NCI-H226 (cell line): ENCODE results near the gene FUT6.

ENCODE experiments used
- DNase-seq: peaks from one replicate; pipeline ENCODE4 v3.0.0-alpha.2; 2015

Gene FUT6

DNA sequence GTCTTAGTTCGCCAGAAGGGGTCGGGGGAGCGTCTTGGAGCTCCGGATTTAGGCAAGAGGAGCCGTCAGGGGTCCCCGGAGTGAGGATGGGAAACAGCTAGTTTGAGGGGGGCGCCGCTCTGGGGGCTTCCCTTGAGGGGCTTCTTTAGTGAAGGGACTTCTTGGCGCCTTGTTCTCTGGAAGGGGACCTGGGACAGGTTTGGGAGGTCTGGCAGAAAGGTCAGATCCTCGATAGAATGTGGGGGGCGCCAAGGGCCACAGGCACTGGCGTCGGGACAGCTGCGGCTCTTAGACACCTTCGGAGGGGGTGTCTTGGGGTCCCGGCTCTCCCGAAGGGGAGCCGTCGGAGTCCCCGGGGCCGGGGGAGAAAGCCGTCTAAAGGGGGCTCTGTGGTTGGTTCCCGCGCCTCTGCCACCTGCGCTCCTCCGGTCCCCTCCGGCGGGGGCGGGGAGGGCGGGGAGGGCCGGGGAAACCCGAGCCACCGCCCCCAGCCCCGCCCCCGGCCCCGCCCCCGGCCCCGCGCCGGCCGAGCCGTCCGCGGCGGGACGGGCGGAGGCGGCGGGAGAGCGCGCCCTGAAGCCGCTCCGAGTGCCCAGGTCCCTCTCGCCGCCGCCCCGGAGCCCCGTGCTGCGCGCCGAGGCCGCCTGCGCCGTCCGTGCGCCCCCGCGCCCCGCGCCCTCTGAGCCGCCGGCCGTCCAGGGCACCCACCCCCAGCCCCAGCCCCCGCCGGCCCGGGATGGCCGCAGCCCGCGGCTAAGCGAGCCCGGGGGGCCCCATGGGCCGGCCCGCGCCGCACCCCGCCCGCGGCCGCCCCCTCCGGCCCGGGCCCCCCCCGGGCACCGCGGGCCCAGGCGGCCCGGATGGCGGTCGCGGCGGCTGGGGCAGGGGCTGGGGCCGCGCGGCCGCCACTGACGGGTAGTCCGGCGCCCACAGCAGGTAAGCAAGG lies 34.7 kb downstream of the FUT6 start, which contains the start of gene NRTN:
Gene NRTN (plus strand): TSS at position 552 of the 946 bp plus-strand sequence. CDS start 19,099 bp downstream, outside the sequence.
- DNase-seq, result no peak

- peak; percentile 76 for DNase-seq
These were observed 35.6 kb downstream of the FUT6 start for GRCh38 chr19:5803752-5804515.

- DNase-seq, result no peak
These were observed 36.1 kb downstream of the FUT6 start for GRCh38 chr19:5803441-5803751.

GRCh38 chr19:5801796-5802619 lies 37.5 kb downstream of the FUT6 start:
- DNase-seq, result no peak

DNA sequence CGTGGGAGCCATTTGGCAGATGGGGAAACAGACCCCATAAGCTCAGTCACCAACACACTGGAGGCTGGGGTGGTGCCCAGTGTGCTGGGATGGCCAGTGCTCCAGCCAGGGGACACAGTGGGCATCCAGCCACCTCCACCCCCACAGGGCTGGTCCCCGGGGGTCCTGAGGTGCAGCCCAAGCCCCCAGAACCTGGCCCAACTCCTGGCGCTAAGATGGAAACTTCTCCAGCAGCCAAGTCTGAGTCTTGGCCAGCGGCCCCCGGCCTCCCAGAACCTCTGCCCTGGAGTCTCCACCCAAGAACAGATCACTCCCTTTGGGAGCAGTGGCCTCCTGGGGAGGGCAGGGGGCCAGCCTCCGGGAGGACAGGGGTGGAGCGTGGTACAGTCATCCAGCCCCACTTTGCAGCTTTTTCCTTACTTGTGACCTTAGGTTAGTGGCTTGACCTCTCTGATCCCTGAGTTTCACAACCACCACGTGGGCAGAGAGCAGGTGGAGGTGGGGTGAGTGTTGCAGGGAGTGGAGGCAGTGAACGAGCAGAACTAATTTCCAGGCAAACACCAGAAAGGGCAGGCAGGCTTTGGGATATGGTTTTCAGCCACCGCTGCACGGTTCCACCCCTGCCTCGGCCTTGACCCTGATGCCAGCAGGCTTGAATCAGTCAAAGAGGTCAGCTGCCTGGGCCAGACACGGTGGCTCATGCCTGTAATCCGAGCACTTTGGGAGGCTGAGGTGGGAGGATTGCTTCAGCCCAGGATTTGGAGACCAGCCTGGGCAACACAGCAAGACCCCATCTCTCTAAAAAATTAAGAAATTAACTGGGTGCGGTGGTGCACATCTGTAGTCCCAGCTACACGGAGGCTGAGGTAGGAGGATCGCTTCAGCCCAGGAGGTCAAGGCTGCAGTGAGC lies 38.9 kb downstream of the FUT6 start:
- DNase-seq, result no peak

DNA sequence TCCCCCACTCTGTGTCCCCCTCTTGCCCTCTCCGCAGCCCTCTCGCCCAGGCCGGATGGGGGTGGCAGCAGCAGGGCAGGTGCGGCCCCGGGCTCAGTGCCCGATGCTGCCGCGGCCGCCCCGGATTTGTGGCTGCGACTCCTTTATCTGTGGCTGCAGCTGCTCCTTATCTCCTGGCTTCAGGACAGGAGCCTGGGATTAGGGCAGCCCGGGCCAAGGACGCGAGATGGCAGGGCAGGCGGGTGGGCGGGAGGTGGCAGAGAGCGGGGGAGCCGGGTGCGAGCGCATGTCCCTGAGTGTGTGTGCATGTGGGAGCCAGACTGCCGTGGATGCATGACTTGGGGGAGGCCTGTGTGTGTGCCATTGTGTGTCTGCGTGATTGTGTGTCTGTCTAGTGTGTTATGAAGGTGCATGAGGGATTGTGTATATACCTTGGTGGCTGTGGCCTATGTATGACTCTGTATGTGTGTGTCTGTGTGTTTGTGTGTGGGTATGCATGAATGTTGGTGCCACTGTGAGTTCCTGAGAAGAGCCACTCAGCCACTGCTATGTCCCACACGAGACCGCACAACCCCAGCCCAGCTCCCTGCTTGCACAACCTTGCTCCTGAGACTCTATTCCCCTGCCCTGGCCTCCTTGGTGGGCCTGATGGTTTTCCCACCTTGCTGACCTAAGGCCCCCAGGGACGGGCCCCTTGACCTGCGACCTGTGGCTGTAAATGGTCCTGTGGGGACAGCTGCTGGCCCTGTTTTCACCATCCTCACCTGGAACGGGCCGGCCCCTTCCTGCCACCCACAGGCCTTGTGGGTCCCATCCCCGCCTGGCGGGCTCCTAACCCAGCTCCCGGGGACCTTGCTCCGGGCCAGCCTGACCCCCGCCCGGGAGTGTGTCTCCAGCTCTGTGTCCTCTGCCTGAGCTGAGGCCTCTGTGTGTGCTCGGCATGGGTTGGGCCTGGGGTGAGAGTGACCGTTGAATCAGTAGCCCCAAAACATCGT lies 40.0 kb downstream of the FUT6 start:
- no peak for DNase-seq

- no peak for DNase-seq
These were observed 41.3 kb downstream of the FUT6 start for GRCh38 chr19:5798244-5798643.

DNA sequence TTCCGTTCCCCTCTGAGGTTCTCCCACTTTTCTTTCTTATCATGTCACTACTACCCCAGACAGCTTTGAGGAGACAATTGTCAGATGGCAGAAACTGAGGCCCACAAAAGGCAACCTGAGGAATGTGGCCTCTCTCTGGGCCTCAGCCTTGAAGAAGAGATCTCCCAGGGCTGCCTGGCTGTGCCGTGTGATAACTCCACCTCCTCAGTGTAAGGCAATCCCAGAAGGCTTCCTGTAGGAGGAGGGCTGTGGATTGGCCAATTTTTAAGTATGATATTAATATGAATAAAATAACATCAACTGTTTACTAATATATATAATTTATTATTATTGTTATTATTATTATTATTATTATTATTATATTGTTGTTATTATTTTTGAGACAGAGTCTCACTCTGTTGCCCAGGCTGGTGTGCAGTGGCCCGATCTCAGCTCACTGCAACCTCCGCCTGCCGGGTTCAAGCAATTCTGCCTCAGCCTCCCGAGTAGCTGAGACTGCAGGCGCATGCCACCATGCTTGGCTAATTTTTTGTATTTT lies 44.1 kb downstream of the FUT6 start:
- no peak for DNase-seq

GRCh38 chr19:5793188-5793587 lies 46.3 kb downstream of the FUT6 start:
- DNase-seq, result no peak

- no peak for DNase-seq
These were observed 47.3 kb downstream of the FUT6 start for GRCh38 chr19:5792224-5792623.

DNA sequence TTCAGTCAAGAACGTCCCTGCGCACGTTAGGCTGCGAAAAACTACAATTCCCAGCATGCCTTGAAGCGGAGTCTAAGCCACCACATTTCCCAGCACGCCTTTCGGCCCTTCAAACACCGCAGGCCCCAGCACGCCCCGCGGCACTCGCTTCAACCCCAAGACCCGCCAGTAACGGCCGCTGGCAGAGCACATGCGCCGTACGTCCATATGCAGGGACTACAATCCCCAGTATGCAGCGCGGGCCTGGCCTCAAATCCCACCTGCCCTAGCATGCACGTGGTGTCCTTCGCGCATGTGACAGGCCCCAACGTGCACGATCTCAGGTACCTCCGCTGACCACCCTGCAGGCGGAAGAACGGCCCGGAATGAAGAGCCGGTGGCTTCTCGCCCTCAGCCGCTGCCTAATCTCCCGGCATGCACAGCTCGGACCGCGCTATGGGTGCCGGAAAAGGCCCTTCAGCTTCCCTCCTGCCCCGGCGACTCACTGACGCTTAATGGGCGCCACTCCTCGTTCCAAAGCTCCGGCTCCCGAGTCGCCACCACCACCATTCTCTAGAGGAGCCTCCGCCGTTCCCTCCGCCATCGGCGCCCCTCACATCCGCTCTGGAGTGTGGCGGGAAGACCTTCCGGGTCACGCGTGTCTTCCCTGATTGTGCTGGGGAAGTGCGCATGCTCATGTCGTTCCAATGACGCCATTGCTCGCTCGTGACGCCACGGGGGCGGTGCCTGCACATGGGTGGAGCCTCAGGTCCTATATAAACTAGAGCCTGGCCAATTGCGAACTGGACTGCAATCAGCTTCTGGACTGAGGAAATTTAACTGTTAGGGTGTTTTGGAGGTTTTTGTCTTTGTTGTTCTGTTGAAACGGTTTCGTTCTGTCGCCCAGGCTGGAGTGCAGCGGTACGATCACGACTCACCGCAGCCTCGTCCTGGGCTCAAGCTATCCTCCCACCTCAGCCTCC lies 48.7 kb downstream of the FUT6 start, which contains the start of gene DUS3L:
Gene DUS3L (minus strand): TSS at position 605 of the 962 bp plus-strand sequence. CDS start 22 bp downstream, at position 583.
- peak; percentile 97 for DNase-seq

- DNase-seq, result no peak
These were observed 49.5 kb downstream of the FUT6 start for GRCh38 chr19:5789886-5790558.

DNA sequence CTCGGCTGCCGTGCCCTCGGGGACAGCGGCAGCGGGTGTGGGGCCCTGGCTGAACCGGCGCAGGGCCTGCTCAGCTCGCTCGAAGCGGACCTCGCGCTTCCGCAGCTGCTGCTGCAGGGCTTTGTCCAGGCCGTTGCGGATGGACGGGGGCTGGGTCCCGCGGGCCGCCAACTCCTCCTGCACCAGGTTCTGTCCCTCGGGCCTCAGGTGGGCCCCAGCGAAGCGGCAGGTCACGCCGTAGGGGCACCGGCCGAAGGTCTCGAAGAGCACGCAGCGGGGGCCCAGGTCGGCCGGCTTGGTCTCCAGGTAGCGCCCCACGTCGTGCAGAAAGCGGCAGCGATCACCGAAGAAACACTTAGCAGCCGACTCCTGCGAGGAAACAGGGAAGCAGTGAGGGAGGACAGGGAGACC lies 50.1 kb downstream of the FUT6 start:
- DNase-seq, result no peak

- DNase-seq, result no peak
These were observed 51.1 kb downstream of the FUT6 start for GRCh38 chr19:5788422-5788821.

DNA sequence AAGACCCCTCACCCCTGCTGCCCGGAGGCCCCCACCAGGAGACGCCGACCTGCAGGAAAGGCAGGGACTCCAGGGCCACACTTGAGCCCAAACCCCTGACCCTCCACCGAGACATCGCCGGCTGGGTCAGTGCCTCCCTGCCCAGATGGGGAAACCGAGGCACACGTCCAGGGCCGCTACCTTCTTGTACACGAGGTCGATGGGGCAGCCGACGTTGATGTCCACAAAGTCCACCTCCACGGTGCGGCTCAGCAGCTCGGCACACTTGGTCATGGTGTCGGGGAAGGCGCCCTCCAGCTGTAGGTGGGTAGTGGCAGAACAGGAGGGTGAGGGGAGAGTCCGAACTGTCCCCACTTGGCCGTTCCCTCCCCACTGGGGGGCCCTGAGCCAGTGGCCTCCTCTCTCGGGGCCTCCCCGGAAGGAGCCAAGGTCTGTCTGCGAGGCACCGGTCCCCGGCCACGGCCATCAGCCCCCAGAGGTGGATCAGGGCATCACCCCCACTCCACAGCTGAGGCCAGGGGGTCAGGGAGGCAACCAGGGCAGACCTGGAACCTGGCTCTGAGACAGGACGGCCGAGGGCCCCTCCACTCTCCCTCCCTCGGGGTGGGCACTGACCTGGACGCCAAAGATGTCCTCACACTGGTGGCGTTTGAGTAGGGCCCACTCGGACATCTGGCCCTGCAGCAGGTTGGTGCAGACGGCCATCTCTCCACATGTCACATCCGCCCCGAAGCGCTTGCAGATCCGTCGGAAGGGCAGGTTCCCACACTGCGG lies 51.9 kb downstream of the FUT6 start:
- DNase-seq, result no peak

GRCh38 chr19:5786593-5787408 lies 52.7 kb downstream of the FUT6 start:
- DNase-seq, result no peak

DNA sequence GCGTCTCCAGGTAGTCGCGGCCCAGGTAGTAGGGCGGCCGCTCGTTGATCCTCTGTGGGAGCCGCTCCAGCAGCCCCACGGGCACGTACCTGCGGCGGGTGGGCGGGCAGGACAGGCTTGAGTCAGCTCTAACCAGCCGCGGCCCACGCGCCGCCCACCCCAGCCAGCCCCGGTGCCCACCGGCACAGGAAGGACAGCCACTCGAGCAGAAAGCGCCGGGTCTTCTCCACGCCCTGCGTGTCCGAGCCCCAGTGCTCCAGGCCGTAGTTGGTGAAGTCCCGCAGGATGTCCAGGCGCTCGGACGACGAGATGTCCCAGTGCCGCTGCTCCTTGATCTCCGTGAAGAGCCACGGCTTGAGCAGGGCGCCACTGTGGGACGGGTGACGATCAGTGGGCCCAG lies 54.1 kb downstream of the FUT6 start:
- no peak for DNase-seq
